ENCODE results near the gene GTF3C5.
"Not testable (repeated sequence)": the region's sequence is repeated elsewhere in the genome, so short reads cannot be mapped to it uniquely, and the experiment has no call there.

GRCh38 chr9:133040892-133041479, 10.2 kb downstream of the GTF3C5 start:
- not testable (repeated sequence) for TF ChIP-seq POLR2A, CTCF (IDR thresholded peaks at IDR 0.05)
